Adrenal gland (tissue), 5 donors: ENCODE results near the gene CRELD2.

Experiments
- CTCF ChIP-seq, 6 experiments: fragments of 450-650 bp in 4 of 6; fragments of 200-600 bp in 2 of 6; sonication (generic) in 1 of 6; IDR thresholded peaks; 1 replicate in 5 of 6; 2 replicates in 1 of 6; pipeline versions ENCODE4 v1.5.1 to v1.8.0; 2016 to 2021; ENCODE audit warnings: antibody characterized with exemption in 6 of 6, mild to moderate bottlenecking in 2 of 6, moderate library complexity in 1 of 6
- POLR2A ChIP-seq, 2 donors: fragments of 450-650 bp; IDR thresholded peaks; one replicate each; pipeline ENCODE4 v1.6.1; 2017; ENCODE audit warnings: antibody characterized with exemption in 2 of 2, mild to moderate bottlenecking in 2 of 2, moderate library complexity in 1 of 2
- donor health status: DM: no; HTN: no; CAD: no.

- TF ChIP-seq CTCF (IDR thresholded peaks at IDR 0.05) (no peak), POLR2A (IDR thresholded peaks at IDR 0.05) (no peak)
Measured at GRCh38 chr22:49968831-49969661, 50.6 kb downstream of the CRELD2 start.
